ENCODE data around the gene WNT5A.

DNA sequence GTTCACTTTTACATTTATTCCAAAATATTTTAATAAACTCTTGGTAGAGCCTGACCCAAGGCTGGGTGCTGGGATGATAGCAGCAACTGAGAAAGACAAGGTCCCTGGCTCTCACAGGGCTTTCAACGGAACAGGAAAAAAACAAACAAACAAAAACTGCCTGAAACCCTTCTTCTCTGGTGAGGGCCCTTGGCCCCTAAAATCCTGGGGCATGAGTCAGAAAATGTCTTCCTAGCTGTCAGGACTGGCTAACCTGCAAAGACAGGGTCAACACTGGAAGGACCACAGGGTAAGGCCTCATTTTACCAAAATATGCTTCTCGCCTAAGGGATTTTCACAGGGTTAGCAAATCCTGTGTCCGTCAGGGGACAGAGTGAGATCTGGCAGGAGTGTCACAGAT is 45.7 kb upstream of the WNT5A start:
- TF ChIP-seq, protein P1, sequence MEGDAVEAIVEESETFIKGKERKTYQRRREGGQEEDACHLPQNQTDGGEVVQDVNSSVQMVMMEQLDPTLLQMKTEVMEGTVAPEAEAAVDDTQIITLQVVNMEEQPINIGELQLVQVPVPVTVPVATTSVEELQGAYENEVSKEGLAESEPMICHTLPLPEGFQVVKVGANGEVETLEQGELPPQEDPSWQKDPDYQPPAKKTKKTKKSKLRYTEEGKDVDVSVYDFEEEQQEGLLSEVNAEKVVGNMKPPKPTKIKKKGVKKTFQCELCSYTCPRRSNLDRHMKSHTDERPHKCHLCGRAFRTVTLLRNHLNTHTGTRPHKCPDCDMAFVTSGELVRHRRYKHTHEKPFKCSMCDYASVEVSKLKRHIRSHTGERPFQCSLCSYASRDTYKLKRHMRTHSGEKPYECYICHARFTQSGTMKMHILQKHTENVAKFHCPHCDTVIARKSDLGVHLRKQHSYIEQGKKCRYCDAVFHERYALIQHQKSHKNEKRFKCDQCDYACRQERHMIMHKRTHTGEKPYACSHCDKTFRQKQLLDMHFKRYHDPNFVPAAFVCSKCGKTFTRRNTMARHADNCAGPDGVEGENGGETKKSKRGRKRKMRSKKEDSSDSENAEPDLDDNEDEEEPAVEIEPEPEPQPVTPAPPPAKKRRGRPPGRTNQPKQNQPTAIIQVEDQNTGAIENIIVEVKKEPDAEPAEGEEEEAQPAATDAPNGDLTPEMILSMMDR (IDR thresholded peaks at IDR 0.05; ENCODE audit: insufficient read depth, low read depth, low read length), result no peak
- no peak for TF ChIP-seq EZH2 (IDR thresholded peaks at IDR 0.05; ENCODE audit: insufficient read depth, low read length)

Data from astrocyte (in vitro differentiated cells and primary cell).